HL-60/S4 treated with phorbol 12-myristate 13-acetate at 8.2 ng/mL for 4 days and 3 days (cell line): ENCODE data around the gene COMMD9.

Experiments used
- in situ Hi-C: fragments of 300-500 bp; cut with MboI; formaldehyde crosslinking; loops from 2 replicates; pipeline ENCODE4 v1.15.0; 2022; ENCODE audit warnings: low sequenced_read_pairs

COMMD9 gene

DNA sequence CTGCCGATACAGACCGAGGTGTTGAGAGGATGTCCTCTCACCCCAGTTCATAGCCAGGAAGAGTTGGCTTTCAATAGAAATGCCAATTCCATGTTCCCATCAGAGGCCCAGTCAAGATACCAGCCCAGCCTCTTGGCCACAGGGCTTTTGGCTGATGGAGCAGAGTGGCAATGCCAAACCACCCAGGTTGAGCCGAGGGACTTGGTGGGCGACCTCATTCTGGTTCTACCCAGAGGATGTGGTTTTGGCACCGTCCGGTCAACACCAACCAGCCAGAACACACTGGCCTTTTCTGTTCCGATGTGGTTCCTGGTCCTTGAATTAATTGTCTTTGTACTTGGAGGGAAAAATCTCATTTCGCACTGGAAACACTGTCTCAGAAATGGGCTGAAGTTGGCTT, 60.5 kb downstream of the COMMD9 start:
- in situ Hi-C loops = no loop called here

GRCh38 chr11:36227044-36227443, 62.2 kb downstream of the COMMD9 start:
- in situ Hi-C loops = no loop called here

DNA sequence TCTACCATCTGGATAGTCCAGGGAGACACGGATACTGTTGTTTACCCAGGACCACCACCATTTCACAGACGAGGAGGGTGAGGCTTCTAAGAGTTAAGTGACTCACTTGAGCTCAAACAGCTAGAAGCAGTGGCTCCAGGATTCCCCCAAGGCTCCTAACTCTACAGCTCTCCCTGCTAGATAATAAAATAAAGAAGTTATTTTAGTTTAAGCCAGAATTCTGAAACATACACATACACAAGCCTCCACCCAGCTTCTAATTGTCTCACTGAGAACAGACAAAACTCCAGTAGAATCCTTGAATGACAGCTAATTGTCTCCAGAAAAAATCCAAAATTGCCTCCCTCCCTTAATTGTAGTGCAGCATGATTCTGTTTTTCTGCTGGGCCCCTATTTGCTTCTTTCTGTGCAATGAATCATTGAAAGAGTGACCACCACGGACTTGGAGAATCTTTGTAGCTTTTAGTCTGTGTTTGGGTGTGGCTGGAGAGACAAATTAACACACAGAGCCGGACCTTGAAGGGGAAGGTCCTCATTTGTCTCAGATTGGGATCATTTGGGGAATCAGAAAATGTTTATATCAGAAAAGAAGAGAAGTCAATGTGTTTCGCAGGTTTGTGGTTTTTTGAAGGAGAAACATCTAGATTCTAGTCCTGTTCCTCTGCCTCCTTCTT, 64.9 kb downstream of the COMMD9 start:
- in situ Hi-C loops = no loop called here

- in situ Hi-C loops = no loop called here
These were observed 66.2 kb downstream of the COMMD9 start for GRCh38 chr11:36222831-36223635.
